Measurements from ENCODE around the gene FKBP15. TPM values are rescaled to one million over a fixed set of nuclear protein-coding genes. Genes with fewer than 3 reads are reported as not detected.

The FKBP15 gene
- total RNA-seq, 1 experiment from 2014 or later = 18.5 TPM

DNA sequence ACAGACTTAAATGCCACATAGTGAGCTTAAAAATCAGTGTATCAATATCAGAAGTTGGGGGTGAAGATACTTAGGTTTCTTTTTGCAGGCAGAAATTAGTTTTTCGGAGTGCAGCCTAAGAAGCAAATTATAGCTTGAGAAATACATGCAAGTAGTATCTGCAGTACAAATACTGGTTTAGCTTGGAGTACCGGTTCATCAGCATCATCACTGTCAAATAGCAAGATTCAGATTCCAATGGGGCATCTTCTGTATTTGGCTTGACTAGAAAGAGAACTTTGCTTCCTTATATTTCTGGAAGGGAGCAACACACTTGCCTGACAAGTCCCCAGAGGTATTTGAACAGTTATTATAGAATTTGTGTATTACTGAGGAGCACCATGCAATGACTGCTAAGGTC is 20.1 kb upstream of the FKBP15 start:
- H3K23me2 ChIP-seq (ENCODE audit: insufficient read length, low read depth, low read length, poor library complexity, severe bottlenecking) = no peaks in the 10 kb centered on the region
- peaks cover 7 to 18% of the 10 kb centered on the region in 2 experiments; a peak in 3 of 4 replicates for H3K4me1 Mint-ChIP-seq
- no peak overlapping the region for H2BK120ac ChIP-seq (ENCODE audit: low read depth, low read length, poor library complexity, severe bottlenecking)
- no peak overlapping the region for H3K27ac ChIP-seq (ENCODE audit: insufficient read length, low read depth, low read length)
- H2AK5ac ChIP-seq (ENCODE audit: insufficient read length, low read length) = no peak overlapping the region
- no peak overlapping the region for H3K4me3 Mint-ChIP-seq
- no peak overlapping the region for H3T11ph ChIP-seq (ENCODE audit: low read length)
- H3K9me3 ChIP-seq (ENCODE audit: control insufficient read depth, low read depth, low read length) = no peaks in the 10 kb centered on the region
- no peak overlapping the region for H3K56ac ChIP-seq (ENCODE audit: insufficient read length, low read depth, low read length)
- H3K14ac ChIP-seq (ENCODE audit: insufficient read depth, low read length) = no peak overlapping the region
- no peaks in the 10 kb centered on the region for H3K4me1 ChIP-seq (ENCODE audit: insufficient read depth, low read length)
- no peak overlapping the region for H3K4me2 ChIP-seq (ENCODE audit: insufficient read depth, insufficient read length, low read length)
- no peaks in the 10 kb centered on the region for H3K27me3 Mint-ChIP-seq (ENCODE audit: low read depth)
- no peak overlapping the region for H2BK12ac ChIP-seq (ENCODE audit: insufficient read length, low read depth, low read length)
- H4K5ac ChIP-seq (ENCODE audit: insufficient read length, low read depth, low read length) = no peak overlapping the region
- H4K91ac ChIP-seq (ENCODE audit: insufficient read length, low read depth, low read length) = no peak overlapping the region
- H3K79me2 ChIP-seq (ENCODE audit: insufficient read depth, low read length) = no peaks in the 10 kb centered on the region
- DNase-seq = no peak
- H4K8ac ChIP-seq (replicated peaks; ENCODE audit: insufficient read length, low read depth, low read length) = no peak overlapping the region
- no peak overlapping the region for H3K23ac ChIP-seq (ENCODE audit: insufficient read length, low read depth, low read length)
- H4K20me1 ChIP-seq (ENCODE audit: control insufficient read depth, insufficient read depth, insufficient read length) = no peaks in the 10 kb centered on the region
- no peak overlapping the region for H3K18ac ChIP-seq (ENCODE audit: insufficient read length, low read depth, low read length)
- H3K9ac ChIP-seq (ENCODE audit: extremely low read depth, insufficient read length, low read length) = no peak overlapping the region
- H3K79me1 ChIP-seq (ENCODE audit: insufficient read depth, low read depth, low read length, poor library complexity, severe bottlenecking) = no peaks in the 10 kb centered on the region
- H2BK20ac ChIP-seq (ENCODE audit: low read depth, low read length, poor library complexity, severe bottlenecking) = no peak overlapping the region
- WGBS (ENCODE audit: extremely low coverage, insufficient read length, low lambda C conversion rate) = no CpG with 5 or more reads among the region's 2 CpGs
- H3K4ac ChIP-seq (ENCODE audit: low read depth, low read length) = no peak overlapping the region
- H3K9me3 Mint-ChIP-seq = no peaks in the 10 kb centered on the region
- no peak overlapping the region for H2AFZ ChIP-seq (ENCODE audit: low read length)
- H3K36me3 Mint-ChIP-seq (ENCODE audit: insufficient read depth in 1 of 3, low read depth in 3 of 3) = no peaks in the 10 kb centered on the region
- H3K27ac Mint-ChIP-seq = no peak overlapping the region
- no peaks in the 10 kb centered on the region for H3K27me3 ChIP-seq (ENCODE audit: insufficient read depth, low read length)
- TF ChIP-seq CTCF (conservative IDR thresholded peaks at IDR 0.05) = no peak
- H2BK5ac ChIP-seq (ENCODE audit: insufficient read length, low read length) = no peak overlapping the region
- H2BK15ac ChIP-seq (ENCODE audit: low read depth, low read length) = no peak overlapping the region
